ENCODE data around the gene DYSF.

DNA sequence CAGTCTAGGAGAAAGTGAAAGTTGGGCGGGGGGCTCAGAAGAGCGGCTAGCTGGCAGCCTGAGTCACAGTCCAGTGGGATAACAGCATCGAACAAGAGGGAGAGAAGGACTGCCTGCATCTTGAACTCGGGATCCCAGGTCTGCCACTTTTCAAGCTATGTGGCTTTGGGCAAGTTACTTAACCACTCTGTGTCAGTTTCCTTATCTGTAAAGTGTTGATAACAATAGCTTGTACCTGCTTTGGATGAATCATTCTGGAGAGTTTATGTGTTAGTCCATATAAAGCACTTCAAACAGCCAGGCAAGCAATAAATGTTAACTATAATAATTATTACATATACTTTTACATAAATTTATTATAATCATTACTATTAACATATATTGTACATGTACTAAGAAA is 4.6 kb downstream of the DYSF start:
- TF ChIP-seq POLR2A (IDR thresholded peaks at IDR 0.05), result no peak
- TF ChIP-seq, protein P1, sequence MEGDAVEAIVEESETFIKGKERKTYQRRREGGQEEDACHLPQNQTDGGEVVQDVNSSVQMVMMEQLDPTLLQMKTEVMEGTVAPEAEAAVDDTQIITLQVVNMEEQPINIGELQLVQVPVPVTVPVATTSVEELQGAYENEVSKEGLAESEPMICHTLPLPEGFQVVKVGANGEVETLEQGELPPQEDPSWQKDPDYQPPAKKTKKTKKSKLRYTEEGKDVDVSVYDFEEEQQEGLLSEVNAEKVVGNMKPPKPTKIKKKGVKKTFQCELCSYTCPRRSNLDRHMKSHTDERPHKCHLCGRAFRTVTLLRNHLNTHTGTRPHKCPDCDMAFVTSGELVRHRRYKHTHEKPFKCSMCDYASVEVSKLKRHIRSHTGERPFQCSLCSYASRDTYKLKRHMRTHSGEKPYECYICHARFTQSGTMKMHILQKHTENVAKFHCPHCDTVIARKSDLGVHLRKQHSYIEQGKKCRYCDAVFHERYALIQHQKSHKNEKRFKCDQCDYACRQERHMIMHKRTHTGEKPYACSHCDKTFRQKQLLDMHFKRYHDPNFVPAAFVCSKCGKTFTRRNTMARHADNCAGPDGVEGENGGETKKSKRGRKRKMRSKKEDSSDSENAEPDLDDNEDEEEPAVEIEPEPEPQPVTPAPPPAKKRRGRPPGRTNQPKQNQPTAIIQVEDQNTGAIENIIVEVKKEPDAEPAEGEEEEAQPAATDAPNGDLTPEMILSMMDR (IDR thresholded peaks at IDR 0.05), result no peak

All from esophagus squamous epithelium (tissue), 4 donors.